SJCRH30 (cell line): ENCODE measurements around the gene PUSL1. TPM values are rescaled to one million over a fixed set of nuclear protein-coding genes. Genes with fewer than 3 reads are reported as not detected.

Experiments
- DNase-seq, 2 experiments: peaks; one replicate each; pipeline ENCODE4 v3.0.0-alpha.2; 2015 to 2020
- H3K27ac ChIP-seq: fragments of 250-450 bp; sonication (Bioruptor Pico); 2 replicates; pipeline ENCODE4 v1.5.1; 2020; ENCODE audit warnings: mild to moderate bottlenecking, moderate library complexity
- H3K27me3 ChIP-seq: fragments of 250-450 bp; sonication (Bioruptor Pico); 2 replicates; pipeline ENCODE4 v1.5.1; 2020; ENCODE audit warnings: mild to moderate bottlenecking, moderate library complexity
- H3K36me3 ChIP-seq: fragments of 250-450 bp; sonication (Bioruptor Pico); 2 replicates; pipeline ENCODE4 v1.5.1; 2020; ENCODE audit warnings: mild to moderate bottlenecking, moderate library complexity
- H3K4me1 ChIP-seq: fragments of 250-450 bp; sonication (Bioruptor Pico); 2 replicates; pipeline ENCODE4 v1.5.1; 2020; ENCODE audit warnings: mild to moderate bottlenecking, moderate library complexity
- H3K4me3 ChIP-seq: fragments of 250-450 bp; sonication (Bioruptor Pico); 2 replicates; pipeline ENCODE4 v1.5.1; 2020; ENCODE audit warnings: mild to moderate bottlenecking, moderate library complexity
- H3K9me3 ChIP-seq: fragments of 250-450 bp; sonication (Bioruptor Pico); replicated peaks from 2 replicates; pipeline ENCODE4 v1.5.1; 2020; ENCODE audit warnings: mild to moderate bottlenecking, moderate library complexity
- total RNA-seq: library from RNA; depleted of rRNA; stranded (reverse); fragments of >200 nt; shearing (Covaris generic); gene quantifications from 2 replicates; pipeline ENCODE4 v1.2.3, GENCODE V29; 2014

The PUSL1 gene
- total RNA-seq, 1 experiment from 2014 or later = 25.3 TPM

DNA sequence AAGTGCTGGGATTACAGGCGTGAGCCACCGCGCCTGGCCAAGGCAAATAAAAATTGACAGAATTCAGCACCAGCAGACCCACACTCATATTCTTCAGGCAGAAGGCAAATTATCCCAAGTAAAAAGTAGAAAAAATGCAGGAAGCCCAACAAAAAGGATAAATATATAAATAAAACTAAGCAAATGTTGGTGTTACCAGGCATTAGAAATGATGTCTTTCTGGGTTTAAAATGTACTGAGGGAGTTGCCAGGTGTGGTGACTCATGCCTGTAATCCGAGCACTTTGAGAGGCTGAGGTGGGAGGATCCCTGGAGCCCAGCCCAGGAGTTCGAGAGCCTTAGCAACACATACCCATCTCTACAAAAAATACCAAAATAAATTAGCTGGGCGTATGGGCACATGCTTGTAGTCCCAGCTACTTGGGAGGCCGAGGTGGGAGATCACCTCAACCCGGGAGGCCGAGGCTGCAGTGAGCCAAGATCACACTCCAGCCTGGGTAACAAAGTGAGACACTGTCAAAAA is 9.8 kb downstream of the PUSL1 start:
- peak; percentile 71 to 79 for DNase-seq
- Histone ChIP-seq H3K27me3 (no peaks in the 10 kb centered on the region), H3K27ac (no peak overlapping the region), H3K36me3 (peaks cover 55% of the 10 kb centered on the region), H3K4me3 (no peak overlapping the region), H3K9me3 (no peaks in the 10 kb centered on the region), H3K4me1 (peaks cover 18% of the 10 kb centered on the region)

DNA sequence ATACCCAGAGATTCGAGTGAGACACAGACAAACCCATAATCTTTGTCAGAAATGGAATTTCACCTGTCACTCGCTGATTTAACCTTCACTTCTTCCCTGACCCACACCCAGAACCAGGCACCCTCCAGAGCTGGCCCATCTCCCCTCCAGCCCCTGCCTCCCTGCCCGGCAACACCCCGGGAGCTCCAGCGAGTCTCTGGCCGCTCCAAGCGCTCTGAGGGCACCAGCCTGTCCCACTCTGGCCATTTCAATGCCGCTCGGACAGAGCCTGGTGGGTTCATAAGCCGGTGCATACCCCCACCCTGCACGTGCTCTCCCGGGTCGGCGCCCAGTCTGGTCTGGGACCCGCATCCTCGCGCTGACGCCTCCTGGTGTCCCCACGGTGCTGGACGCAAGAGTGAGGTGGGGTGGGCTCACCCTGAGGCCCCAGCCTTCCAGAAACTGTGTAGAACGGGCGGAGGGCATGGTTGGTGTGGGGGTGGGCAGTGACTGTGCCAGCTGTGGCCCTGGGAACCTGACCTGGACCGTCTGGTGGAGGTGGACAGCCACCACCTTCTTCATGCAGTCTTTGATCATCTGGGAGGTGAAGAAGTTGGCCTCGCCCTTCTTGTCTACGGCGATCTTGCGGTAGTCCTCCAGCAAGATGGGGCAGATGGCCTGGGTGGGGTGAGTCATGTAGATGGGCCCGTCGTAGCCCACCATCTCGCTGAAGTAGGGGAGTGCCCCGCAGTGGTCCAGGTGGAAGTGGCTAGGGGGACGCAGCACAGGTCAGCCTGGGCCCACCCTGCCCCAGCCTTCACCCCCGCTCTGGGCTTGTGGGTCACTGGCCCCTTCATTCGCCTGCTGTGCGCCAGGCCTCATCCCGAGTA is 10.6 kb downstream of the PUSL1 start:
- DNase-seq = no peak
- H3K9me3 ChIP-seq = no peaks in the 10 kb centered on the region
- peaks cover 18% of the 10 kb centered on the region for H3K4me1 ChIP-seq
- H3K36me3 ChIP-seq = peaks cover 47% of the 10 kb centered on the region
- H3K27ac ChIP-seq = no peak overlapping the region
- H3K27me3 ChIP-seq = no peaks in the 10 kb centered on the region
- H3K4me3 ChIP-seq = no peak overlapping the region

DNA sequence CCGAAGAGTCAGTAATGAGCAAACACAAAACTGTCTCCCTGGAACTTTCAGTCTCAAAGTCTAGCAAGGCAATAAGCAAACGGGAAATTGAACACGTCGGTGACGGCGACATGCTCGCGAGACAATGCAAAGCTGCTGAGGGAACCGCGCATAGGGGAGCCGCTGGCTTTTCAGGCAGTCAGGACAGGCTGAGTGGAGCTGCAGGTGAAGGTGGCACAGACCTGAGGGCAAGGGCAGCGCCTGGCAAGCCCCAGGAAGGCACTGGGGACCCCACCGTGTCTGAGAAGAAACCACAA is 11.2 kb downstream of the PUSL1 start:
- no peak overlapping the region for H3K27ac ChIP-seq
- peaks cover 41% of the 10 kb centered on the region for H3K36me3 ChIP-seq
- no peaks in the 10 kb centered on the region for H3K9me3 ChIP-seq
- no peak for DNase-seq
- H3K4me3 ChIP-seq = no peak overlapping the region
- peaks cover 18% of the 10 kb centered on the region for H3K4me1 ChIP-seq
- no peaks in the 10 kb centered on the region for H3K27me3 ChIP-seq

DNA sequence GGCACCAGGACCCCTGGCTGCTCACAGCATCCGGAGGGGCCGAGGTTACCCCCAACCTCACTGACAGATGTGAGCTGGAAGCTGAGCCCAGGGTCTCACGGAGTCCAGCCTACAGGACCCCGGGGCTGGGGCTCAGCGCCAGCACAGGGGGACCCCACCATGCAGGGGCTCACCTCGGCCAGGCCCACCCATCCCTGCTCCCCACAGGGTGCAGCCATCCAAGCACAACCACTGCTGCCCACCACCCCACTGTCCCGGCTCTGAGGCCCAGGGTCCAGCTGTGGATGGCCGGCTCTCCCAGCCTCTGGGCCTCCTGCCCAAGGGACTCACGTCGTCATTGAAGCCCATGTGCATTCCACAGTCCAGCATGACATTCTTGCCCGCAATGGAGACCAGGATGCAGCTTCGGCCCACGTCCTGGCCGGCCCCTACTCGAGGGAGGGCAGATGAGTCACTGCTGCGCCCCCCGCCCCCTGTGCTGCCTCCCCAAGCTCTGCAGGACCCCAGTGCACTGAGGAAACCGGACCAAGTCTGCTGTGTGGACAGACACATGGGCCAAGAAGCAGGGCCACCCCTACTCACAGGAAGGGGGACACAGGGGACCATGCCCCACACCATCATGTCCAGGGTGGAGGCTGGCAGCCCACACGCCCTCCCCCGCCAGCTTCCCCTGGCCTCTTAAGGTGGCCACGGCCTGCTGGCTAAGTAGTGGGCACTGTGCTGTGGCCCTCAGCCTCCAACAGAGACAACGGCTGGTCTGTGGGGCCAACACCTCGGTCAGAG is 12.5 kb downstream of the PUSL1 start:
- peaks cover 32% of the 10 kb centered on the region for H3K36me3 ChIP-seq
- no peak for DNase-seq

DNA sequence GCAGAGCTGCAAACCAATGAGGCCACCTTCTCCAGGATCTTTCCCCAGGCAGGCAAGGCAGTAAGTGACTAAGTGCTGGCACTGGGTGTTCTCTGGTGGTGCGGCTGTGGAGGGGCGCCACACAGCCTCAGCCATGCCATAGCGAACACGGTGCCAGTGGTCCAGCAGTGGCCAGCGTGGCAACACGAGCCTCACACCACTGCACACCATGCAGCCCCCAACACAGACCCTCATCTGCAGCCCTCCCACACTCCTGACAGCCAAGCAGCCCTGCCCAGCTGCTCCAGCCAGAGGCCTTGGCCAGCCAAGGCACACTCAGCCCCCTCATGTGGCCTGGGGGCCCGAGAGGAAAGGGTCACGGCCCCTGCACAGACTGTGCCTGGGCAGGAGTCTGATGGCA is 13.1 kb downstream of the PUSL1 start:
- no peak overlapping the region for H3K27ac ChIP-seq
- H3K4me1 ChIP-seq = peaks cover 24% of the 10 kb centered on the region
- H3K9me3 ChIP-seq = no peaks in the 10 kb centered on the region
- DNase-seq = no peak
- H3K4me3 ChIP-seq = no peak overlapping the region
- H3K27me3 ChIP-seq = no peaks in the 10 kb centered on the region
- peaks cover 26% of the 10 kb centered on the region for H3K36me3 ChIP-seq

More for the DNA sequence above, 12.5 kb downstream of the PUSL1 start:
- Histone ChIP-seq H3K4me1 (peaks cover 24% of the 10 kb centered on the region), H3K4me3 (no peak overlapping the region), H3K27me3 (no peaks in the 10 kb centered on the region), H3K27ac (no peak overlapping the region), H3K9me3 (no peaks in the 10 kb centered on the region)

DNA sequence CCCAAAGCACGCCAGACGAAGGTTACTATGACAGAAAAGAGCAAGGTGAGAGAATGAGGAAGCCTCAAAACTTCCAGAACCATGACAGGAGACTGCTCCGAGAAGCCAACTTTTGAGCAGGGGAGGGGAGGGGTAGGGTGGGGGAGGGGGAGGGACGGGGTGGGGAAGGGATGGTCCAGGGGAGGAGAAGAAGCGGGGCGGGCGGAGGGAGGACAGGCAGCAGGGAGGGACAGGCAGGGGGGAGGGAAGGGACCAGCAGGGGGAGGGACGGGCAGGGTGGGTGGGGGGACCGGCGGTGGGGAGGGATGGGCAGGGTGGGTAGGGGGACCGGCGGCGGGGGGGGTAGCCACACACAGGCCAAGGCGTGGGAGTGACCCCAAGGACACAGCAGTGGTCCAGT is 14.0 kb downstream of the PUSL1 start:
- no peak overlapping the region for H3K4me3 ChIP-seq
- H3K36me3 ChIP-seq = peaks cover 17% of the 10 kb centered on the region
- no peak overlapping the region for H3K27ac ChIP-seq

GRCh38 chr1:1322952-1323351 is 14.6 kb downstream of the PUSL1 start:
- Histone ChIP-seq H3K27me3 (no peaks in the 10 kb centered on the region), H3K9me3 (no peaks in the 10 kb centered on the region), H3K4me1 (peaks cover 17% of the 10 kb centered on the region), H3K4me3 (no peak overlapping the region), H3K27ac (no peak overlapping the region), H3K36me3 (peaks cover 12% of the 10 kb centered on the region)
- DNase-seq = no peak

More for the DNA sequence above, 14.0 kb downstream of the PUSL1 start:
- no peaks in the 10 kb centered on the region for H3K27me3 ChIP-seq
- H3K4me1 ChIP-seq = peaks cover 23% of the 10 kb centered on the region
- H3K9me3 ChIP-seq = no peaks in the 10 kb centered on the region
- no peak for DNase-seq

GRCh38 chr1:1324084-1324523 is 15.7 kb downstream of the PUSL1 start:
- peaks cover 2% of the 10 kb centered on the region for H3K36me3 ChIP-seq
- no peak for DNase-seq
- no peaks in the 10 kb centered on the region for H3K9me3 ChIP-seq
- H3K27me3 ChIP-seq = no peaks in the 10 kb centered on the region
- peaks cover 6% of the 10 kb centered on the region; the same call in 1 of the 2 replicates for H3K4me1 ChIP-seq
- H3K27ac ChIP-seq = peak overlapping the region; percentile 60
- H3K4me3 ChIP-seq = peak overlapping the region; percentile 100

DNA sequence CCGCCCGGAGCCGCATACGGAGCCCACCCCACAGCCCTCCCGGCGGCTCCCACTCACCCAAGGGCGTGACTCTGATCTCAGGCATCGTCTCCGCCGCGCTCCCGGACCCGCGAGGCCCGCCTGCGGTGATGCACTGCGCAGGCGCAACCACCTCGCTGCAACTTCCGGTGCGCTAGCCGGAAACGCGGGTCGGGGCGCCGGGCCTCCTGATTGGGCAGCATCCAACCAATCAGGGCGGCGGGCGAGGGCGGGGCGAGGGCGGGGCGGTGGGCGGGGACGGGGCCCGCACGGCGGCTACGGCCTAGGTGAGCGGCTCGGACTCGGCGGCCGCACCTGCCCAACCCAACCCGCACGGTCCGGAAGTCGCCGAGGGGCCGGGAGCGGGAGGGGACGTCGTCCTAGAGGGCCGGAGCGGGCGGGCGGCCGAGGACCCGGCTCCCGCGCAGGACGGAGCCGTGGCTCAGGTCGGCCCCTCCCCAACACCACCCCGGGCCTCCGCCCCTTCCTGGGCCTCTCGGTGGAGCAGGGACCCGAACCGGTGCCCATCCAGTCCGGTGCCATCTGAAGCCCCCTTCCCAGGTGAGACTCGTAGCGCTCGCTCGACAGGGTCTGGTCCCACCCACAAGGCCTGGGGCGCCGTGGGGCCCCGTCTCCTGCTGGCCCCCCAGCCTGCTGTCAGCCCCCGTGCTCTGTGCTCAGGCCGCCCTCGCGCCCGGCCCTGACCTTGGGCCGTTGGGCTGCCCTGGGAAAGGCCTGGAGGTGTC is 16.3 kb downstream of the PUSL1 start, which contains the start of the genes CPTP and INTS11:
CPTP (plus strand) TSS at position 279 of the 764 bp plus-strand sequence. CDS start 2,109 bp downstream, outside the sequence.
INTS11 (minus strand) TSS at position 137 of the 764 bp plus-strand sequence; CDS start at position 85, 52 bp downstream.
- no peaks in the 10 kb centered on the region; the same call in 1 of the 2 replicates for H3K36me3 ChIP-seq
- no peaks in the 10 kb centered on the region for H3K9me3 ChIP-seq
- H3K4me3 ChIP-seq = peak within 1 kb of the TSS; percentile 100
- DNase-seq = peak; percentile 96 to 97
- no peaks in the 10 kb centered on the region for H3K27me3 ChIP-seq
- peak within 1 kb of the TSS; percentile 60 for H3K27ac ChIP-seq
- H3K4me1 ChIP-seq = peaks cover 6% of the 10 kb centered on the region; the same call in 1 of the 2 replicates

DNA sequence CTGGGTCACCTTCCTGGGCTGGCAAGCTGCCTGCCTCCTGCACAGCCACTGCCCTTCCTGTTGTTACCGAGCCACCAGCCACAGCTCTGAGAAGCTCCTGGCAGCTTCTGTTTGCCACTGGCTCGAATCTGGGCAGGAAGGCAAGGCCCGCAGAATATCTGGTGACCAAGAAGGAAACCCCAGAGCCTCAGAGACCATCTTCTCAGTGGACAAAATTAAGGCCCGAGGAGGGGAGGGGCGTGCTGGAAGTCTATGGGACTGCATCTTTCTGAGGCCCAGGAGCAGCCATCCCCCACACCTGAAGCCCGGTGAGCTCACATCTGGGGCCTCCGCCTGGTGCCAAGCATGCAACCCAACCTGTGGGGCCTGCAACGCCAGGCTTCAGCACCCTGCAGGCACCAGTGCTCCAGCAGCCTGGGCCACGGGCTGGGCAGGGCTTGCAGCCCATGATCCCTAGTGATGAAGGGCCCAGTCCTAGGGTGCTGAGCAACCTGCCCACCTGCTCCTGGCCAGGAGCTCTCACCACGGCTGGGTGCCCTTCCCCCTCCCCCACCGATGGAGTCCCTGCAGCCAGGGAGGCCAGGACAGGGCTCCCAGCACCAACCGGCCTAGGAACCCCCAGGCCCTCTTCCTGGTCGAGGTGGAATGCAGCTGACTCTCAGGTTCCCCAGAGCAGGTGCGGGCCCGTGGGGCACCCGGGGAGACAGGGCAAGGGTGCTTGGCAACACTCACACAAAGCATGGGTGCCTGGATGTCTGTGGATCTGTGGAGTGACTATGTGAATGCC is 17.1 kb downstream of the PUSL1 start:
- no peaks in the 10 kb centered on the region for H3K9me3 ChIP-seq
- H3K4me1 ChIP-seq = peaks cover 7% of the 10 kb centered on the region; the same call in 1 of the 2 replicates
- peak overlapping the region; percentile 100 for H3K4me3 ChIP-seq
- H3K36me3 ChIP-seq = no peaks in the 10 kb centered on the region; the same call in 1 of the 2 replicates
- no peaks in the 10 kb centered on the region for H3K27me3 ChIP-seq
- no peak for DNase-seq
- H3K27ac ChIP-seq = peak overlapping the region; percentile 27; the same call in 1 of the 2 replicates

DNA sequence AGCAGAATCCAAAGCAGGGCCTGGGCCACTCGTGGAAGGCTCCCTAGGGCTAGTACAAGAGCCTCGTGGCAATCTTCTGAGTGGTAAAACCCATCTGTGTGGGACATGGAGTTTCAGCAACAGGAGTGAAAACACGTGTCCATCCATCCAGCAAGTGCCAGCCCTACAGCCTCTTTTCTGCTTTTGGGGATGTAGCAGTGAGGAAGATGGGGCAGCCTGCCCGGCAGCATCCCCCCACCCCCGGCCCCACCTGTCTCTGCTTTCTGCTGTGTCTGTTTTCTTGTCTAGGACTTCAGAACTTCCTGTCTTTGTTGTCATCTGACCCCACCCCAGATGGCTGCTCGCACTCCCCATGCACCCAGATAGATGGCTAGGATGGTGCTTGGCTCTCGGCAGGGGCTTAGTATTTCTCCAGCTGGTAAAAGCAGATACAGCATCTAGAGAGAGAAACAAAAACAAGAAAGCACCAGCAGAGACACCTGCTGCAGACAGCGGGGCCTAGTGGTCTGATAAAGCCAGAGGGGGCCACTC is 17.7 kb downstream of the PUSL1 start:
- Histone ChIP-seq H3K27me3 (no peaks in the 10 kb centered on the region), H3K9me3 (no peaks in the 10 kb centered on the region), H3K4me1 (peaks cover 14% of the 10 kb centered on the region; the same call in 1 of the 2 replicates), H3K27ac (no peak overlapping the region), H3K4me3 (no peak overlapping the region), H3K36me3 (no peaks in the 10 kb centered on the region; the same call in 1 of the 2 replicates)
- no peak for DNase-seq

GRCh38 chr1:1327291-1327690 is 18.9 kb downstream of the PUSL1 start:
- H3K36me3 ChIP-seq = no peaks in the 10 kb centered on the region; the same call in 1 of the 2 replicates
- DNase-seq = no peak
- H3K27ac ChIP-seq = no peak overlapping the region
- H3K9me3 ChIP-seq = no peaks in the 10 kb centered on the region
- H3K27me3 ChIP-seq = no peaks in the 10 kb centered on the region
- H3K4me3 ChIP-seq = no peak overlapping the region
- H3K4me1 ChIP-seq = peaks cover 17% of the 10 kb centered on the region; the same call in 1 of the 2 replicates

DNA sequence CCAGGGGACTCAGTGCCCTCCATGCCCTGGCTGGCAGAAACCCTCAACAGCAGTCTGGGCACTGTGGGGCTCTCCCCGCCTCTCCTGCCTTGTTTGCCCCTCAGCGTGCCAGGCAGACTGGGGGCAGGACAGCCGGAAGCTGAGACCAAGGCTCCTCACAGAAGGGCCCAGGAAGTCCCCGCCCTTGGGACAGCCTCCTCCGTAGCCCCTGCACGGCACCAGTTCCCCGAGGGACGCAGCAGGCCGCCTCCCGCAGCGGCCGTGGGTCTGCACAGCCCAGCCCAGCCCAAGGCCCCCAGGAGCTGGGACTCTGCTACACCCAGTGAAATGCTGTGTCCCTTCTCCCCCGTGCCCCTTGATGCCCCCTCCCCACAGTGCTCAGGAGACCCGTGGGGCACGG is 19.9 kb downstream of the PUSL1 start:
- Histone ChIP-seq H3K4me1 (peaks cover 17% of the 10 kb centered on the region; the same call in 1 of the 2 replicates), H3K27me3 (no peaks in the 10 kb centered on the region), H3K36me3 (no peaks in the 10 kb centered on the region), H3K27ac (no peak overlapping the region), H3K4me3 (no peak overlapping the region), H3K9me3 (no peaks in the 10 kb centered on the region)
- no peak for DNase-seq
